ENCODE measurements around the gene FAM3A. TPM values are rescaled to one million over a fixed set of nuclear protein-coding genes. Genes with fewer than 3 reads are reported as not detected.

FAM3A gene
- total RNA-seq, 1 experiment from 2014 or later, result 25.0 TPM

DNA sequence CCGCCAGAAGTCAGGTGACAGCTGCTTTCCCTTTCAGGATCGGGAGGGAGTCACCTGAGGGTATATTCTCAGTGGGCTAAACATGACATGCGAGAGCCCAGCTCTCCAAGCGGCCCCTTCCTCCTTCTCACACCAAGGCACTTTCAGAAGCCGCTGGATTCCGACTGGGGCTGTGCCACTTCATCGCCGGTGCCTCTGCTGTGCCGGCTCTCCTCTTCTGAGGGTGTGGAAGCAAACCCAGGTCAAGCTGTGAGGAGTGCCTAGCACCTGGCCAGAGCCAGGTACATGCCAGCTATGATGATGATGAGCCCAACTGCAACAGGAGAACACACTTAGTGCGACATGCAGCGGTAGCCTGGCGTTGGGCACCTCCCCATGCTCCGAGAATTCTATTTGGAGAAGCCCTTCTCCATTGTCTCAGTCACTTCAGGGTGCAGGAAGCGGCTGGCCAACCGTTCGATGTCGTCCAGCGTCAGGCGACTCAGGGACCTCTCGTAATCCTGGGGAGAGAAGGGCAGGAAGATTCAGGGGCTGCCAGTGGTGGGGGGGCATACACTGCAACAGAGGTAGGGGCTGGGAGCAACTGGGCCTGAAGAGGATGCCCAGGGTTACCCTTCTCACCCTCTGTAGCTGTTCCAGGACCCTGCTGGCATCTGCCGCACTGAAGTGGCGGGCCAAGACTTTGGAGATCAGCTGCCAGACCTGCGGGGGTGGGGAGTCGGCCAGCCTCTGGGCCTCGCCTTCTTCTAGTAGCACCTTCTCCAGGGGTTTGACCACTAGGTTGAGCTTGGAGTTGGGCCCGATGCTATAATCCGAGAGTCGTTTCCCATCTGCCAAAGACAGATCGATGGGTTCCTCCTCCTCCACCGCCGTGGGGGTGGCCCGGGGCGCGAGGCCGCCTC is 30.6 kb downstream of the FAM3A start:
- ChIA-PET POLR2A (interaction anchor here (2.4 kb wide), 1 partner anchor 32 kb away, joined by 8 read pairs; no protein-coding TSS in a partner anchor), CTCF (no interaction called here)
- Mint-ChIP-seq H3K9me3 (no peaks in the 10 kb centered on the region), H3K27me3 (ENCODE audit: low read depth) (no peaks in the 10 kb centered on the region), H3K4me1 (peaks cover 4% of the 10 kb centered on the region; the same call in 1 of the 2 replicates), H3K4me3 (peak overlapping the region; percentile 62), H3K36me3 (no peaks in the 10 kb centered on the region; the same call in 1 of the 2 replicates), H3K27ac (no peak overlapping the region)
- no peak for DNase-seq (ENCODE audit: low spot score)
- ATAC-seq, result no peak
- no peak for TF ChIP-seq RELA (CRISPR knock-in tag; IDR thresholded peaks at IDR 0.05; ENCODE audit: borderline replicate concordance)
- TF ChIP-seq, protein P1, sequence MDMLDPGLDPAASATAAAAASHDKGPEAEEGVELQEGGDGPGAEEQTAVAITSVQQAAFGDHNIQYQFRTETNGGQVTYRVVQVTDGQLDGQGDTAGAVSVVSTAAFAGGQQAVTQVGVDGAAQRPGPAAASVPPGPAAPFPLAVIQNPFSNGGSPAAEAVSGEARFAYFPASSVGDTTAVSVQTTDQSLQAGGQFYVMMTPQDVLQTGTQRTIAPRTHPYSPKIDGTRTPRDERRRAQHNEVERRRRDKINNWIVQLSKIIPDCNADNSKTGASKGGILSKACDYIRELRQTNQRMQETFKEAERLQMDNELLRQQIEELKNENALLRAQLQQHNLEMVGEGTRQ (CRISPR knock-in tag; IDR thresholded peaks at IDR 0.05), result no peak

DNA sequence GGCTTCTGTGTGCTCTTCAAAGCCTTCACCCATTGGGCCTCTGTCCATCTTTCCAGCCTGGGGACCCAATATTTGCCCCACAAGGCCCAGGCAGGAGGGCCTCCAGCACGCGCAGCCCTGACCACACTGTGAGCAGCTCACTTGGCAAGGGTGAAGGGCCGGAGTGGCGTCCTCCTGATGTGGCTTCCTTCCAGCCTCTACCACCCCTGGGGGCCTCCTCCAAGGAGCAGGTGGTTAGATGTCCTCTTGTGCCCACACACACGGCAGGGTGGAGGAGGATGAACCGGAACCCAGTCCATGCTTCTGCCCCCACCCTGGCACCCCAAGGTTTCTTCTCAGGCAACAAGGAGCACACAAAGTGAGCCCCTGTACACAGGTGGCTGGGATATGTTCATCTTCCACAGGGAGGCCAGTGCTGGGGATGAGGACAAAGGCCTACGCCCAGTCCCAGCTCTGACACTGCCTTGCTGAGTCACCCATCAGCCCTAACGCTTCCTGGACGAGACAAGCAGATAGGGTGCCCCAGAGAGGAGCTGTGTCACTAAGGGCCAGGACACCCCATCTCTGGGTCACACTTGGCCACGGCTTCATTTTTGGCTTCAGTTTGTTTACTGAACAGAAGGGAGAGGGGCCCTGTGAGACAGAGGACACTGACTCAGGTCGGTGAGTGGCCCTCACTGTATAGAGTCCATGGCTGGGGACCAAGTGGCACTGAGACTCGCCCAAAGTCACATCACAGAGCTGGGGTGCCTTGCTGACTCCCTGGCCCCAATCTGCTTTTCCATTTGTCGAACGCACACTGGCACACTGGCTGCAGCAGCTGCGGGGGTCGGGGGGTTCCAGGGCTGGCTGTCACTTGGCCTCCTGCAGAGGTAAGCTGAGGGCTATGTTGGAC is 31.5 kb downstream of the FAM3A start:
- H3K4me1 Mint-ChIP-seq, result peaks cover under 1% of the 10 kb centered on the region
- CTCF ChIA-PET, result no interaction called here
- no peak for ATAC-seq
- no peak overlapping the region for H3K4me3 Mint-ChIP-seq
- POLR2A ChIA-PET, result no interaction called here
- no peaks in the 10 kb centered on the region; the same call in 1 of the 2 replicates for H3K36me3 Mint-ChIP-seq
- DNase-seq (ENCODE audit: low spot score), result no peak
- TF ChIP-seq, protein P2, sequence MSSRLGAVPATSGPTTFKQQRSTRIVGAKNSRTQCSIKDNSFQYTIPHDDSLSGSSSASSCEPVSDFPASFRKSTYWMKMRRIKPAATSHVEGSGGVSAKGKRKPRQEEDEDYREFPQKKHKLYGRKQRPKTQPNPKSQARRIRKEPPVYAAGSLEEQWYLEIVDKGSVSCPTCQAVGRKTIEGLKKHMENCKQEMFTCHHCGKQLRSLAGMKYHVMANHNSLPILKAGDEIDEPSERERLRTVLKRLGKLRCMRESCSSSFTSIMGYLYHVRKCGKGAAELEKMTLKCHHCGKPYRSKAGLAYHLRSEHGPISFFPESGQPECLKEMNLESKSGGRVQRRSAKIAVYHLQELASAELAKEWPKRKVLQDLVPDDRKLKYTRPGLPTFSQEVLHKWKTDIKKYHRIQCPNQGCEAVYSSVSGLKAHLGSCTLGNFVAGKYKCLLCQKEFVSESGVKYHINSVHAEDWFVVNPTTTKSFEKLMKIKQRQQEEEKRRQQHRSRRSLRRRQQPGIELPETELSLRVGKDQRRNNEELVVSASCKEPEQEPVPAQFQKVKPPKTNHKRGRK (CRISPR knock-in tag; IDR thresholded peaks at IDR 0.05; ENCODE audit: borderline replicate concordance), result no peak
- TF ChIP-seq SOX15 (CRISPR knock-in tag; IDR thresholded peaks at IDR 0.05) (no peak), TCF7 (CRISPR knock-in tag; IDR thresholded peaks at IDR 0.05; ENCODE audit: low read depth) (no peak), FOXP1 (CRISPR knock-in tag; IDR thresholded peaks at IDR 0.05; ENCODE audit: borderline replicate concordance) (no peak), ZNF138 (CRISPR knock-in tag; conservative IDR thresholded peaks at IDR 0.05) (no peak), ATF1 (CRISPR knock-in tag; IDR thresholded peaks at IDR 0.05) (no peak), PRRX2 (CRISPR knock-in tag; IDR thresholded peaks at IDR 0.05) (no peak), CREB1 (CRISPR knock-in tag; IDR thresholded peaks at IDR 0.05) (no peak), KAT7 (CRISPR knock-in tag; IDR thresholded peaks at IDR 0.05; ENCODE audit: borderline replicate concordance) (no peak), ZNF423 (CRISPR knock-in tag; IDR thresholded peaks at IDR 0.05) (no peak), SMAD4 (CRISPR knock-in tag; IDR thresholded peaks at IDR 0.05) (no peak), CBFB (CRISPR knock-in tag; IDR thresholded peaks at IDR 0.05; ENCODE audit: low read depth) (no peak)
- TF ChIP-seq, protein P3, sequence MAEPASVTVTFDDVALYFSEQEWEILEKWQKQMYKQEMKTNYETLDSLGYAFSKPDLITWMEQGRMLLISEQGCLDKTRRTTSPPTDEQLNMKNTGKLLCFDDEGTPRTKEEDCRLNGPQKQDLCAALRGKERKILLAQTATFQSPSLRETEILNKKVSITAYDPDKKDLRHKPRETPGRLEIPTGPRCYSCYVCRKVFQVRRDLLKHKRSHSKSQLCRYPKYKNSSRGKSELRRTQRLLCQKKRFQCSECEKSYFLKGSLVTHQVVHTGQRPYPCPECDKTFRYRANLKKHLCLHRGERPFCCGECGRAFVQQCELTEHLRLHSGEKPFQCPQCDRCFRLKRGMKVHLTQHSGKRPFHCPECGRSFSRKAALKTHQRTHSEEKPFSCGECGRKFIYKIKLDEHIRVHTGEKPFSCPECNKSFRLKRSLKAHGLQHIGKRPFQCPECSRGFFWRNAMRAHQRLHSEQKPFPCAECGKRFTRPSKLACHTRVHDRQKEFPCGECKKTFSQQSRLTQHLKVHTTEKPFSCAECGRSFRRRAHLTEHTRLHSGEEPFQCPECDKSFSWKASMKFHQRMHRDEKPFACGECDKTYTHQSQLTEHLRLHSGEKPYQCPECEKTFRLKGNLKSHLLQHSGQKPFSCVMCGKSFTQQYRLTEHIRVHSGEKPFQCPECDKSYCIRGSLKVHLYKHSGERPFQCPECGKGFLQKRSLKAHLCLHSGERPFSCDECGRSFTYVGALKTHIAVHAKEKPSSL (CRISPR knock-in tag; conservative IDR thresholded peaks at IDR 0.05), result no peak
- TF ChIP-seq, protein P4, sequence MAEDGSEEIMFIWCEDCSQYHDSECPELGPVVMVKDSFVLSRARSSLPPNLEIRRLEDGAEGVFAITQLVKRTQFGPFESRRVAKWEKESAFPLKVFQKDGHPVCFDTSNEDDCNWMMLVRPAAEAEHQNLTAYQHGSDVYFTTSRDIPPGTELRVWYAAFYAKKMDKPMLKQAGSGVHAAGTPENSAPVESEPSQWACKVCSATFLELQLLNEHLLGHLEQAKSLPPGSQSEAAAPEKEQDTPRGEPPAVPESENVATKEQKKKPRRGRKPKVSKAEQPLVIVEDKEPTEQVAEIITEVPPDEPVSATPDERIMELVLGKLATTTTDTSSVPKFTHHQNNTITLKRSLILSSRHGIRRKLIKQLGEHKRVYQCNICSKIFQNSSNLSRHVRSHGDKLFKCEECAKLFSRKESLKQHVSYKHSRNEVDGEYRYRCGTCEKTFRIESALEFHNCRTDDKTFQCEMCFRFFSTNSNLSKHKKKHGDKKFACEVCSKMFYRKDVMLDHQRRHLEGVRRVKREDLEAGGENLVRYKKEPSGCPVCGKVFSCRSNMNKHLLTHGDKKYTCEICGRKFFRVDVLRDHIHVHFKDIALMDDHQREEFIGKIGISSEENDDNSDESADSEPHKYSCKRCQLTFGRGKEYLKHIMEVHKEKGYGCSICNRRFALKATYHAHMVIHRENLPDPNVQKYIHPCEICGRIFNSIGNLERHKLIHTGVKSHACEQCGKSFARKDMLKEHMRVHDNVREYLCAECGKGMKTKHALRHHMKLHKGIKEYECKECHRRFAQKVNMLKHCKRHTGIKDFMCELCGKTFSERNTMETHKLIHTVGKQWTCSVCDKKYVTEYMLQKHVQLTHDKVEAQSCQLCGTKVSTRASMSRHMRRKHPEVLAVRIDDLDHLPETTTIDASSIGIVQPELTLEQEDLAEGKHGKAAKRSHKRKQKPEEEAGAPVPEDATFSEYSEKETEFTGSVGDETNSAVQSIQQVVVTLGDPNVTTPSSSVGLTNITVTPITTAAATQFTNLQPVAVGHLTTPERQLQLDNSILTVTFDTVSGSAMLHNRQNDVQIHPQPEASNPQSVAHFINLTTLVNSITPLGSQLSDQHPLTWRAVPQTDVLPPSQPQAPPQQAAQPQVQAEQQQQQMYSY (CRISPR knock-in tag; IDR thresholded peaks at IDR 0.05), result no peak
- TF ChIP-seq, protein P5, sequence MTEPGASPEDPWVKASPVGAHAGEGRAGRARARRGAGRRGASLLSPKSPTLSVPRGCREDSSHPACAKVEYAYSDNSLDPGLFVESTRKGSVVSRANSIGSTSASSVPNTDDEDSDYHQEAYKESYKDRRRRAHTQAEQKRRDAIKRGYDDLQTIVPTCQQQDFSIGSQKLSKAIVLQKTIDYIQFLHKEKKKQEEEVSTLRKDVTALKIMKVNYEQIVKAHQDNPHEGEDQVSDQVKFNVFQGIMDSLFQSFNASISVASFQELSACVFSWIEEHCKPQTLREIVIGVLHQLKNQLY (CRISPR knock-in tag; IDR thresholded peaks at IDR 0.05), result no peak
- H3K9me3 Mint-ChIP-seq, result no peaks in the 10 kb centered on the region
- no peaks in the 10 kb centered on the region for H3K27me3 Mint-ChIP-seq (ENCODE audit: low read depth)
- no peak overlapping the region for H3K27ac Mint-ChIP-seq
